SW 1271 (cell line): ENCODE data around the gene NUDT1.
A peak's percentile ranks its signal among the peaks of the same experiment; 100 is the strongest.

Experiments
- DNase-seq, 2 experiments: peaks; one replicate each; lab custom pipeline; 2025; lab: John Stamatoyannopoulos, UW

Gene NUDT1

GRCh38 chr7:2241580-2242540, at the start of gene NUDT1, which contains the start of gene MRM2:
Gene NUDT1, plus strand, starts transcription at chr7:2242226. Its CDS starts 2,349 bp downstream, at chr7:2244575.
Gene MRM2, minus strand, starts transcription at chr7:2242205. Its CDS starts 36 bp downstream, at chr7:2242169.
- DNase-seq = peak; percentile 56 to 85

GRCh38 chr7:2192831-2193534, 49.0 kb upstream of the NUDT1 start:
- DNase-seq = no peak

- DNase-seq = no peak
Measured at GRCh38 chr7:2193575-2194305, 48.3 kb upstream of the NUDT1 start.

- DNase-seq = no peak
Measured at GRCh38 chr7:2195400-2196246, 46.4 kb upstream of the NUDT1 start.

- DNase-seq = no peak
Measured at GRCh38 chr7:2196381-2197378, 45.3 kb upstream of the NUDT1 start.

GRCh38 chr7:2197436-2198155, 44.4 kb upstream of the NUDT1 start:
- no peak for DNase-seq

GRCh38 chr7:2198206-2198605, 43.8 kb upstream of the NUDT1 start:
- no peak for DNase-seq

GRCh38 chr7:2198760-2199159, 43.3 kb upstream of the NUDT1 start:
- DNase-seq = no peak

GRCh38 chr7:2199528-2199927, 42.5 kb upstream of the NUDT1 start:
- DNase-seq = no peak

GRCh38 chr7:2199956-2200583, 42.0 kb upstream of the NUDT1 start:
- no peak for DNase-seq

- no peak for DNase-seq
Measured at GRCh38 chr7:2200584-2200980, 41.4 kb upstream of the NUDT1 start.

GRCh38 chr7:2201128-2201527, 40.9 kb upstream of the NUDT1 start:
- DNase-seq = no peak

GRCh38 chr7:2201686-2202360, 40.2 kb upstream of the NUDT1 start:
- DNase-seq = no peak

GRCh38 chr7:2202361-2202761, 39.7 kb upstream of the NUDT1 start:
- no peak for DNase-seq

GRCh38 chr7:2202901-2203765, 38.9 kb upstream of the NUDT1 start:
- no peak for DNase-seq

- no peak for DNase-seq
Measured at GRCh38 chr7:2203766-2204300, 38.2 kb upstream of the NUDT1 start.

- DNase-seq = no peak
Measured at GRCh38 chr7:2204446-2204845, 37.6 kb upstream of the NUDT1 start.
